ENCODE measurements around the gene GZMM.

DNA sequence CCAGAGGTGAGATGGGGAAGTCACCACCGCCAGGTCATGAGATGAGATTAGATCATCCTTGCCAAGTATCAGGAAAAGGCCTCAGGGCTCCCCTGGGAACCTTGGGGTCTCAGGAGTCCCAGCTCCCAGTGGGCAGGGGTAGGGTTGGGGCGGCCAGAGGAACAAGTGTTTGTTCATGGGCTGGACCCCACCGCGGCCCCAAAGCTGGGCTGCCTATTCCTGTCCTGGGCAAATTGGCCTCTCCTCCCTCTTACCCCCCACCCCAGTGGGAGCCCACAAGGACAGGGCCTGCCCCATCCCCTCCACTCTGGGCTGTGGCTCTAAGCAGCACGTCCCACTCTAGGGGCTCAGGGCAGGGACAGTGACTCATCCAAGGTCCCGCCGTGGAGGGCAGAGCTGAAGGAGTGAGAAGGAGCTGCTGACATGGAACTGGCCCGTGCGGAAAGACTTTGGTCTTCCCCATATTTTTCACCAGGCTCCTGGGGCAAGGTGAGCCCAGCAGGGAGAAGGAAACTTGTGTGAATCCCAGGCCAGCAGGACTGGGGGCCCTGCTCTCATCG is 41.8 kb downstream of the GZMM start:
- TF ChIP-seq POLR2A (IDR thresholded peaks at IDR 0.05; ENCODE audit: low read depth, low read length) (no peak), POLR2AphosphoS5 (IDR thresholded peaks at IDR 0.05; ENCODE audit: low read depth, low read length) (no peak), TAF1 (IDR thresholded peaks at IDR 0.05; ENCODE audit: borderline replicate concordance, low read depth, low read length) (no peak)
